Effector CD4-positive, alpha-beta T cell (primary cell): ENCODE data around the gene ASCC1.
"Not testable (repeated sequence)": the region's sequence is repeated elsewhere in the genome, so short reads cannot be mapped to it uniquely, and the experiment has no call there.

Experiments used
- DNase-seq: peaks from one replicate; pipeline ENCODE4 v3.0.0-alpha.2; 2020

Gene ASCC1

DNA sequence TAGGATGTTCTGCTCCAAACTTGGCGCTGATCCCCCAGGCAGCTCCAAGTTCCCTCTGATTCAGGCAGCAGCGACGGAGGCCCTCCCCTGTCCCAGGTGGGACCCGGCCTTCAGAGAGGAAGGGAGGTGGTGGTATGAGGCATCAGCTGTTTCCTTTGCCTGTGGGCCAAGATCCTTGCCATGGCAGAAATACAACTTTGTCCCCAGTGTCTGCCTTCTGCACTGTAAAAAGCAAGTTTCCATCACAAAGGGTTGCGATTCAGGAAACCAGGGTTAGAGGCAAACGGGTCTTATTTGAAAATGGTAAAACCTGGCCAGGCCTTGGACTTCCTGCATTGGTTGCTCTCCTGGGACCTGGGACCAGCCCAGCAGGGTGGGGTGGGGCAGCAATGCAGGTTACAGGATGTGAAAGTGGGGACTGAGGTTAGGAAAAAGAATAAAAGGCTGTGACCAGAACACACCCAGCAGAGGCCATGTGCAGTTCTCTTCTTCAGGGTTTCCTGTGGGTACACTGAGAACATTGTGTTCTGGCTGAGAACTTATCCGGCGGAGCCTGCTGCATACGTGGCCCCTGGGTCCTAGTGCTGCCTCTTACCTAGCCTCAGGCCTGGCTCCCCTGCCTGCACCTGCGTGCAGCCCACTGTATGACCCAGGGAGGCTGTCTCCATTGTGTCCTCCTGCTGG, 32.5 kb upstream of the ASCC1 start:
- peak; percentile 53 for DNase-seq

DNA sequence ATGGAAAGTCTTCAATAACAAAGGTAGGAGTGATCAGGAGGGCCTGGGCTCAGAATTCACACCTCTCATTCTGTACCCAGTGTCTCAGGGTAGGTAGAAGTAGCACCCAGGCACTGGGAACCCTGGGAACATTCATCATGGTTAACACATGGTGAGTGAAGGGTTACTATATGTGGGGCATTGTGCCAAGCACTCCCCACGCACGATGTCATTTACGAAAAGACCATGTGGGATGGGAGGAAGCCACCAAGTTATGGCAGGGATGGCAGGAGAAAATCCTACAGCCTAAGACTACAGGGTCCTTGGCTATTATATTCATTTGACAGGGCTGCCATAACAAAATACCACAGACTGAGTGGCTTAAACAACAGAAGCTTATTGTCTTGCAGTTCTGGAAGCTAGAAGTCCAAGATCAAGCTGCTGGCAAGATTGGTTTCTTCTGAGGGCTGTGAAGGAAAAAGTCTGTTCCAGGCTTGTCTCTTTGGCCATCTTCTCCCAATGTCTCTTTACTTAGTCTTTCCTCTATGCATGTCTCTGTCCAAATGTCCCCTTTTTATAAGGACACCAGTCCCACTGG, 30.0 kb upstream of the ASCC1 start:
- DNase-seq: no peak

DNA sequence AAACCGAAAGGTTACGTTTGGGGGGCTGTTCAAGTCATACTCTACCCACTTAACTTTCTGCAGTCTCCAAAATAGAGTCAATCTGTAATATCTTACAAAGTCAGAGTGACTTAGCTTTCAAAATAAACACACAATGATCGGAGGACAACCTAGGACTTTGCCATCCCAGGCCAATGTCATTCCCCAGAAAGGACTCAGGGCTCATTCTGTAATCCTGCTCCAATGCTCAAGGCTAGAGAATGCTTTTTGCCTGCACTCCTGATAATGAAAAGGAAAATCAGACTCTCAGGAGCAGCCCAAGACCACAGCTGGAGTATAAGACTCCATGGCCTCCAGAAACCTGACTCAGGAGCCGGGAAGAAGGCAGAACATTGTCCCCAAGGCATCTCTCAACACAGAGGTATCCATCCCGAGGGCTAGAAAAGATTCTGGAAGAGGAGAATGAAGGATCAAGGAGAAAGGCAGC, 28.5 kb upstream of the ASCC1 start:
- DNase-seq: no peak

DNA sequence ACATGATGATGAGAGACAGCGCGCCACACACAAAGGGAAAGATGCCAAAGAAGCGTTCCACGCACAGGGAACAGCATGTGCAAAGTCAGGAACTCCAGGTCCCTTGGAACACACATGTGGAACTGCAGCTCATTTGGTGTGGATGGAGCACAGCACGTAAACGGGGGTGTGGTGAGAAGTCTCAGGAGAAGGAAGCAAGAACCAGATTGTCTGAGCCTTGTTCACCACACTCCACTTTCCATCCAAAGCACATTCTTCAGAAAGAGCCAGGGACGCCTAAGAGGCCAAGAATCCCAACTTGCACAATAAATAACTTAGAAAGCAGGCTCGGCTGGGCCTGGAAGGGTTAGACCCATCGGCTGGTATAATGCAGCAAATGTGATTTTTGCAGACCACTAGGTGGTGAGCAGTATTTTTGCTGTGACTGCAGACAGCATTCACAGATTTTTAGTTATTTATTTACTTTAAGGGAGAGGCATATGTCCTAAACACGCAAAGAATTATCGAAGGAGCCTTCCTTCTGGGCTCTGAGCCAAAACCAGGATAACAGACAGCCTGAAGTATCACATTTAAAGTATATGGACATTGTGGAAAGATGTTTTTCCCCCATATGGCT, 27.9 kb upstream of the ASCC1 start:
- DNase-seq: no peak

DNA sequence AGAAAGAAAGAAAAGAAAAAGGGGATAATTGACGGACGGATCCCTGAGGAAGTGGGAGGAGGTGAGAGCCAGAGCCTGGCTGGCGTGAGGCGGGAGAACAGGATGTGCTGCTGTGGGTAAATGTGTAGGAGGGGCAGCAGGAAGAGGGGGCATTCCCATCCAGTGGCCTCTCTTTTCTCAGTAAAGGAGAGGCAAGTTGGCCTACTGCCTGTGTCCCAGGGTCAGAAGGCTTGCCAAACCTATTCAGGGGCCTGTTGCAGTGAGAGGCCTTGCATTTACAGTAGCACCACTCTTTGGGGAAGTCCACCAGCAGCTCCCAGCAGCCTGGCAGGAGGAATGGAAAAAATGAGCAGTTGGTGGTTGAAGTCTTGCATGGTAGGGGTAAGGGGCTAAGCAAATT, 26.6 kb upstream of the ASCC1 start:
- no peak for DNase-seq

DNA sequence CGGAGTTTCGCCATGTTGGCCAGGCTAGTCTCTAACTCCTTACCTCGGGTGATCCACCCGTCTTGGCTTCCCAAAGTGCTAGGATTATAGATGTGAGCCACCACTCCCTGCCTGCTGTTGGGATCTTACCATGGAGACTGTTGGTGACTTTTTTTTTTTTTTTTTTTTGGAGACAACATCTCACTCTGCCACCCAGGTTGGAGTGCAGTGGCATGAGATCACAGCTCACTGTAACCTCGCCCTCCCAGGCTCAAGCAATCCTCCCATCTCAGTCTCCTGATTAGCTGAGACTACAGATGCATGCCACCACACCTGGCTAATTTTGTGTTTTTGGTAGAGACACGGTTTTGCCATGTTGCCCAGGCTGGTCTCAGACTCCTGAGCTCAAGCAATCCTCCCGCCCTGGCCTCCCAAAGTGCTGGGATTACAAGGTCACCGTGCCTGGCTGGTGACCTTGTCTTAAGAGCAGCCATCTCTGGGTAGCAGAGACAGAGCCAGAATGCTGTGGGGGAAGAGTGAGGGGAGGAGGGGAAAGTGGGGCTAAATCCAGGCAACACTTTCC, 25.7 kb upstream of the ASCC1 start:
- no peak for DNase-seq

DNA sequence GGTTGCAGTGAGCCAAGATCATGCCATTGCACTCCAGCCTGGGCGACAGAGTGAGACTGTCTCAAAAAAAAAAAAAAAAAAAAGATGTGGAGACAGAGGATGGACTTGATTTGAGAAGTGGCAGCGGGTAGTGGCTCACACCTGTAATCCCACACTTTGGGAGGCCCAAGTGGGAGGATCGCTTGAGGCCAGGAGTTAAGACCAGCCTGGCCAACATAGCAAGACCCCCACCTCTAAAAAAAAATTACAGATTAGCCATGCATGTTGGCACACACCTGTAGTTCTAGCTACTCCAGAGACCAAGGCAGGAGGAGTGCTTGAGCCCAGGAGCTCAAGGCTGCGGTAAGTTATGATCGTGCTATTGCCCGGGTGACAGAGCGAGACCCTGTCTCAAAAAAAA, 24.3 kb upstream of the ASCC1 start:
- no peak for DNase-seq

DNA sequence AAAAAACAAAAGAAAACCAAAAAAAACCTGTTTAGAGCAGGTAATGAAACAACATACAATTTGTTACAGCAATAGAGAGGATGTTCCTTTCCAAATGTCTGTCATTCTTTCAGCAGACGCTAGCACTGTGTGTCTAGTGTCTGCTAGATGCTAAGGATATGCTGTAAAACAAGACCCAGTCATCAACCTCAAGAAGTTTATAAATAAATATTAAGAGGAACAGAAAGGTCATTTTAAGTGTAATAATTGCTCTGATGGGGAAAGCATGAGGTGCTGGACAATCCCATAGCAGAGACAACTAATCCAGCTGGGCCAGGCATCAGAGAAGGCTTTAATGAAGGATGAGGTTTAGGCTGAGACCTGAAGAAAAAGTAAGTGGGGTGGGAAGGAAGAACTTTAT, 23.3 kb upstream of the ASCC1 start:
- no peak for DNase-seq

DNA sequence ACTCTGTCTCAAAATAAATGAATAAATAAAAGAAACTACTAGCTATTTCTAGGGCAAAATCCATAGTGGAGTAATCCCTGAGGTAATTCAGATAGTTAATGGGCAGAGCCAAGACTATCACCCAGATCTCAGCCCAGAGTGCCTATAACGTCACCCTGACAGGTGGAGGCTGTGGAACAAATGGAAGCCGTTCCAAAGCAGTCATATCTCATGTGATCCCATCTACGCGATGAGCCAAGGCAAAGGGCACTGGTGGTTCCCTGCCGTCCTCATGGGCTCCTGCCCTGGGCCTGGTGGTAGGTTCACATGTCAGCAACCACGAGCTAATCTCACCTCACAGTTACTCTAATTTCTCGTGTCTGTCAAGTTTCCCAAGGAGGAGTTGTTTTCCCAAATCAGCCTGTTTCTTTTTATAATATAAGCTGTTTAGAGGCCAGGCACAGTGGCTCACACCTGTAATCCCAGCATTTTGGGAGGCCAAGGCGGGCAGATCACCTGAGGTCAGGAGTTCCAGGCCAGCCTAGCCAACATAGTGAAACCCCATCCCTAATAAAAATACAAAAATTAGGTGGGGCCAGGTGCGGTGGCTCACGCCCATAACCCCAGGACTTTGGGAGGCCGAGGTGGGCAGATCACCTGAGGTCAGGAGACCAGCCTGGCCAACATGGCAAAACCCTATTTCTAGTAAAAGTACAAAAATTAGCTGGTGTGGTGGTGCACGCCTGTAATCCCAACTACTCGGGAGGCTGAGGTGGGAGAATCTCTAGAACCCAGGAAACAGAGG, 22.5 kb upstream of the ASCC1 start:
- no peak for DNase-seq

DNA sequence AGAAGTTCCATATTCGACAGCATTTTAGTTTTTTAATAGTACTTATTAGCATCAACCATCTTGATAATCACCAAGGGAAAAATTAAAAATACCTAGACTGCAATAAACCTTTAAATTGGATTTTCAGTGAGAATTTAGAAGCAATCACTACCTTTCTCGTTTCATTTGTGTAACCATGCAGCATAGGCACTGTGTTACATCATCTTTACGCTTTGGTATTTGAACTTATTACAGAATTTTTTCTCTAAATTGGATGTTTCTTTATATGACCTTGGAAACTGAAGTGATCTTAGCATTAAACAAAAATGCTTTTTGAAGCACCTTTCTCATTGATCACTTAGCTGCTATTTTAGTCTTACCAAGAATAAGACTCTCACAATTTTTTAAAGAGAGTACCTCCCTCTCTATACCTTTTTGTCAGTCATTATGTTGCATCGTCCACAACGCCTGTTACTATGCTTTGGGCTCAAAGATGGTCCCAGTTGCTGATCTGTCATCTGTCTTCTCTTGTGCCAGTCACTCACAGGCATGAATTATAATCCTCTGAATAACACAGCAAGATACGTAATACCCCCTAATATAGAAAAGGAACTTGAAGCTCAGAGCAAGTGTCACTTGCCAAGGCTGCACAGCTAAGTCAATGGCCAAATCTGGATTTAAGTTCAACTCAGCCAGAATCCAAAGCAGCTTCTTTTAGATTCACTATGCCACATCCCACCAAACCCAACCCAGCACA, 19.6 kb upstream of the ASCC1 start:
- no peak for DNase-seq

DNA sequence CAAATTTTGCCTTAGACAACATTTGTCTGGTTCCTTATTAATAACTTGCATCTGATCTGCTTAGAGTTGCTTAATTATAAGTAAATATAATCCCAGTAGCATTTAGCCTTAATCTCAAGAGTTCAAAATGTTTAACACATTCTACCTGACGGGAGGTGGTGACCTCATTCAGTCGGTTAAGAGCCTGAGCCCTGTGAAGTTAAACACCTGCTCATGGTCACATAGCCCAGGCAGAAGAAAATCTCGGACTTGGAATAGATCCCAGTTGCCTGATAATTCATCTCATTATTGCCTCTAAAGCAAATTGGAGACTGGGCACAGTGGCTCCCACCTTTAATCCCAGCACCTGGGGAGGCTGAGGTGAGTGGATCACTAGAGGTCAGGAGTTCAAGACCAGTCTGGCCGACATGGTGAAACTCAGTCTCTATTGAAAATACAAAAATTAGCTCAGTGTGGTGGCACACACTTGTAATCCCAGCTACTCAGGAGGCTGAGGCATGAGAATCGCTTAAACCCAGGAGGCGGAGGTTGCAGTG, 18.6 kb upstream of the ASCC1 start:
- no peak for DNase-seq

DNA sequence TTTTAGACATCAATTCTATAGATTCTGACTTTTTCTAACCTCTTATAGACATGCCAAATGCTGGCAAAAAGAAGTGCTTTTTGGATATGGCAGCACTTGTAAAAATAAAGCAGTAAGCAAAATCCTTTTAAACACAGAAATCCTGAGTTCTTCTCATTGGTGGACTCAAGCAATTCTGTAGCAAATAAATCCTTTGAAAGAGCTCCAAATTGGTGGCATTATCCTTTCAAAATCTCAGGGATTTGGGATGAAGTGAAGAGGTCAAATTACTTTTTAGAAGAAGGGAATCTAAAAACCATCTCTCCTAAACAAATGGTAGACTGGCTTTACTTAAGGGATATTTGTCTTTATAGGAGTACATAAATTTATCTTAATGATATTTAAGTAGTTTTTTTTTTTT, 17.5 kb upstream of the ASCC1 start:
- no peak for DNase-seq

DNA sequence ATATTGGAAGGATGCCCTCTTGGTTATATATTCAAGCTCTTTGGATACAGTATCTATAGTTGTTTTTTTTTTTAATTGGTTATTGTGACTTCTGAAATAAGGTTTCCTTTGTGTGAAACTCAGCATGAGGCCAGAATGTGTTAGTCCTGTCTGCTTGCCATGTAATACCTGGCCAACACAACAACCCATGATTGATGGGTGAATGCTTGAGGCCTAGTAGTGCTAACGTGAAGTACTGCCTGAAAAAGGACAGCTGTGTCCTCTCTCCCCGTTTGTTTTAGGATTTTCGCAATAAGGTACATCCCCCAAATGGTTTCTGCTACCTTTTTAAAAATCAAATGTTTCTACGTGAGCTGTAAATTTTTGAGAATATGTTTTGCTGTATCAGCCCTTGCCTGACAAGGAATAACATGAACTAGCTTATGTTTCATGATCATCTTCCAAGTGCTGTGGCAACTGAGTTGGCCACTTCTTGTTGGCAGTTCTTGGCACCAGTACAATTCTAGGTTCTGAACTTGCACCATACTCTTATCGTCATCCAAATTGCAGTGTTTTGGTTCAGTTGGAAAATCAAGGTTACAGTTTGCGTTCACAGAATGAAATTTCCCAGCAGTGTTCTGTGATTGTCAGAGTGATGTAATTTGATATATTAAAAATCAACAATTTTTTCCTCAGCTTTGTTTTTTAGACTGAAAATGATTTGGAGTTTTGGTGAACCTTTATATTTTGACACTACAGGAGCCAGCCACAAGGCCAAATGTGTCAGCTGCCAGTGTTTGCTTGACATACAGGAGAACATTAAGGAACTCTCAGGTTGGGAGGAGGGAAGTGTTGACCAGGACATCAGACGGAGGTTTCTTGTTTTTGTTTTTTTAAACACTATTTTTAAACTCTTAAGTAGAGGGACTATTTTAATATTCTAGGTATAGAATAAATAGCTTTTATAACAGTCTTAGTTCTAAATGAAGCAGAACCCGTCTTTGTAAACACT, 13.5 kb upstream of the ASCC1 start:
- DNase-seq: no peak

DNA sequence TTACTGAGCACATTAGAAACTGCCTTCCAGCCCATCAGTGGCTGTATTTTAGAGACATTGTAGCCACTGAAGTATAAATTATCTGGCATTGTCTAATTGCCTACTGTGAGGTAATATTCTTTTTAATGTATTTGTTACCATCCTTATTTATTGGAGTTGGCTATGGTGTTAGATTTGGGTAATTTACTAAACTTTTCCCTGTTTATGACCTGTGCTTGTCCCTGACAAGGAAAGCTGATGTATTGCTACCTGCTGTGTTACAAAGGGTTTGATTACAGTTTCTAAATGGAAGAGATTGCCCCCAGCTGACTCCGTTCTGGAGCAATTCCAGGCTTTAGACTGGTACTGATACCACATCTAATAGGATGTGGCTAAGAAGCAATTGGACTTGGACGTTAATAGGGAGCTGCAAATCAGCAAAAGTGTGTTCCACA, 12.3 kb upstream of the ASCC1 start:
- no peak for DNase-seq

DNA sequence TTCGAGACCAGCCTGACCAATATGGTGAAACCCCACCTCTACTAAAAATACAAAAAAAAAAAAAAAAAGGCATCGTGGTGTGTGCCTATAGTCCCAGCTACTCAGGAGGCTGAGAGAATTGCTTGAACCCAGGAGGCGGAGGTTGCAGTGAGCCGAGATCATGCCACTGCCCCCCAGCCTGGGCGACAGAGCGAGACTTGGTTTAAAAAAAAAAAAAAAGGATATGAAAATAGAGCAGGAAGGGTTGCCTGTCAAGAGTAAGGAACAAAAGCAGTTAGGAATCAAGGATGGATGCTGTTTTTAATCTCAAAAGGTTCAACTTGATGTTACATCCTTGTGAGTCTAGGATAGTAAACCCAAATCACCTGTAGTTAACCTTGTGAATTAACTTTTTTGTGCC, 11.8 kb upstream of the ASCC1 start:
- DNase-seq: no peak

DNA sequence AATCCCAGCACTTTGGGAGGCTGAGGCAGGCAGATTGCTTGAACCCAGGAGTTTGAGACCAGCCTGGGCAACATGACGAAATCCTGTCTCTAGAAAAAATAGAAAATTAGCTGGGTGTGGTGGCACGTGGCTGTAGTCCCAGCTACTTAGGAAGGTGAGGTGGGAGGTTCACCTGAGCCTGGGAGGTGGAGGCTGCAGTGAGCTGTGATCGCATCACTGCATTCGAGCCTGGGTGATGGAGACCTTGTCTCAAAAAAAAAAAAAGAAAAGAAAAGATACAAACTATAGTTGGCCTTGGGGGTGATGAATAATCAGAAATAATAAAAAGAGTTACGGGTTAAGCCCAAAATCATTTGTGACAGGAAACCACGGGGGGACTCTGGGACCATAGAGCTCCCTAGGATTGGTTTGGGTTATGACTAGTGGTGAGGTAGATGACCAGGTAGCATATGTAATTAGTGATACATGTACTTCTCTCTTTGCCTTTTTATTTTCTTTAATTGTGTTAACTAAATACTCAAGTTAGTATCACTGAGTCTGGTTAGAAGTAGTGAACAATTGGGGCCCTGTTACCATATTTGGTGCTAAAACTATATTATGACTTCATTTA, 10.4 kb upstream of the ASCC1 start:
- no peak for DNase-seq

DNA sequence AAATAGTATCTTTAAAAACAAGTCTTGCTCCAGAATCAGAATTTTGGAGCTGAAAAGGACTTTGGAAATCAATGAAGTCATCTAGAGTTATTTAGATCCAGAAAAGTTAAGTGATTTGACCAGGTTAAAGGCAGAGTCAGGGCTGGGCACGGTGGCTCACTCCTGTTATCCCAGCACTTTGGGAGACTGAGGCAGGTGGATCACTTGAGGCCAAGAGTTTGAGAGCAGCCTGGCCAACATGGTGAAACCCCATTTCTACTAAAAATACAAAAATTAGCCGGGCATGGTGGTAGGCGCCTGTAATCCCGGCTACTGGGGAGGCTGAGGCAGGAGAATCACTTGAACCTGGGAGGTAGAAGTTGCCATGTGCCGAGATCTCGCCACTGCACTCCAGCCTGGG, 8.1 kb upstream of the ASCC1 start:
- not testable (repeated sequence) for DNase-seq

DNA sequence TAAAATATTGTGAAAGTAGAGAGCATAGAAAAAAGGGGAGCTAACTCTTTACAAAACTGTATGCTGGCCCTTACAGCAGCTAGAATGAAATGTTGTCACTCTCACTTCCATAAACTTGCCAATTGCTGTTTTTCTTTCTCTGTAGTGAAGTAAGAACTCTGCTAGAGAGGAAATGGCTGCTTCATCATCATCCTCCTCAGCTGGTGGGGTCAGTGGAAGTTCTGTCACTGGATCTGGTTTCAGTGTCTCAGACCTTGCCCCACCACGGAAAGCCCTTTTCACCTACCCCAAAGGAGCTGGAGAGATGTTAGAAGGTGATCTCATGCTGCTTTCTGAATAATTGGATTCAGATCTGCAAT, 7.6 kb upstream of the ASCC1 start:
- DNase-seq: no peak

DNA sequence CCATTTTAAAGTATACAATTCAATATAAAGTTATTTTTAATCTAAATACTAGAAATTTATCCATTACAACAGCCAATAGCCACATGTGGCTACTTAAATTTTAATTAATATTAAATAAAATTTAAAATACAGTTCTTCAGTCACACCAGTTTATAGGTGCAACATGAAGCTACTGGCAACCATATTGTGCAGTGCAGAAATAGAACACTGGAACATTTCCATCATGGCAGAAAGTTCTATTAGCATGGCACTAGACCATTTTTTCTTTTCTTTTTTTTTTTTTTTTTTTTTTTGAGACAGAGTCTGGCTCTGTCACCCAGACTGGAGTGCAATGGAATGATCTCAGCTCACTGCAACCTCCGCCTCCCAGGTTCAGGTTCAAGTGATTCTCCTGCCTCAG, 5.2 kb upstream of the ASCC1 start:
- no peak for DNase-seq

DNA sequence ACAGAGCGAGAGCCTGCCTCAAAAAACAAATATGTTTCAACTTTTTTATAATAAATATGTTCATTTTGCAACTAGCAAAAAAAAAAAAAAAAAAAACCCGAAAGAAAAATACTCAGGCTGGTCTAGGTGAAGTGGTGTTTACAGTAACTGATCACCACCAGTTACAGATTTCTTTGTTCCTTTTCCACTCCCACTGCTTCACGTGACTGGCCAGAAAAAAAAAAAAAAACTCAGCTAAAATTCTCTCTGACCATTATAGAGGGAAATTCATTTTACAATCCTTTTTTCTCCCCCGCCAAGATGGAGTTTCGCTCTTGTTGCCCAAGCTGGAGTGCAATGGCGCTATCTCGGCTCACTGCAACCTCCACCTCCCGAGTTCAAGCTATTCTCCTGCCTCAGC, 4.6 kb upstream of the ASCC1 start:
- no peak for DNase-seq
